Prostate gland (tissue), 2 donors: ENCODE results near the gene LRCH2.

ENCODE experiments used
- CTCF ChIP-seq, 4 experiments: fragments of 200-600 bp in 2 of 4; fragments of 450-650 bp in 2 of 4; sonication (generic) in 2 of 4; IDR thresholded peaks; 1 replicate in 3 of 4; 2 replicates in 1 of 4; pipeline ENCODE4 v1.5.1; 2016 to 2019; ENCODE audit warnings: antibody characterized with exemption in 4 of 4, mild to moderate bottlenecking in 2 of 4, moderate library complexity in 2 of 4
- POLR2A ChIP-seq: fragments of 450-650 bp; IDR thresholded peaks from one replicate; pipeline ENCODE4 v1.6.1; 2016; ENCODE audit warnings: antibody characterized with exemption, mild to moderate bottlenecking
- POLR2AphosphoS5 ChIP-seq: sonication (generic); formaldehyde crosslinking; IDR thresholded peaks from one replicate; pipeline ENCODE4 v1.6.1; 2017; ENCODE audit warnings: antibody characterized with exemption

DNA sequence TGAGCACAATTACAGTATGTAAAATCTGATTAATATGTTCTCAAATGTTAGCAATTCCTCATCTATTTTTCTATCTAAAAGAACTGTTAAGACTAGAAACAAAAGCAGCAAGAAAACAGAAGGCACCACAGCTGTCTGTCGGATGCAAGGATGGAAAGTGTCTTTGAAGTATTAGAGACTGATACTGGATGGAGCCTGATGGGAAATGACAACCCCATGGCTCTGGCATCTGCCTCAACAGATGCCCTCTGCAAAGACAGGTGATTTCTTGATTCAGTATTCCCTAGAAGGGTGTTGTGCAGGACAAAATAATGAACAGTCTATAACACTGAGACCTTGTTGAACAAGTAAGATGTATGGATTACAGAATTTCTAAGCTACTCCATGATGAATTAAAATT lies 19.7 kb downstream of the LRCH2 start:
- TF ChIP-seq CTCF (IDR thresholded peaks at IDR 0.05) (no peak), POLR2A (no peak), POLR2AphosphoS5 (no peak)
